Astrocyte of the hippocampus (primary cell): Measurements from ENCODE around the gene FXR2.
A peak's percentile ranks its signal among the peaks of the same experiment; 100 is the strongest.
"Not testable (repeated sequence)": the region's sequence is repeated elsewhere in the genome, so short reads cannot be mapped to it uniquely, and the experiment has no call there.

ENCODE experiments used
- DNase-seq: peaks from one replicate; pipeline ENCODE4 v3.0.0; 2011; ENCODE audit warnings: low read depth, low spot score

The FXR2 gene

DNA sequence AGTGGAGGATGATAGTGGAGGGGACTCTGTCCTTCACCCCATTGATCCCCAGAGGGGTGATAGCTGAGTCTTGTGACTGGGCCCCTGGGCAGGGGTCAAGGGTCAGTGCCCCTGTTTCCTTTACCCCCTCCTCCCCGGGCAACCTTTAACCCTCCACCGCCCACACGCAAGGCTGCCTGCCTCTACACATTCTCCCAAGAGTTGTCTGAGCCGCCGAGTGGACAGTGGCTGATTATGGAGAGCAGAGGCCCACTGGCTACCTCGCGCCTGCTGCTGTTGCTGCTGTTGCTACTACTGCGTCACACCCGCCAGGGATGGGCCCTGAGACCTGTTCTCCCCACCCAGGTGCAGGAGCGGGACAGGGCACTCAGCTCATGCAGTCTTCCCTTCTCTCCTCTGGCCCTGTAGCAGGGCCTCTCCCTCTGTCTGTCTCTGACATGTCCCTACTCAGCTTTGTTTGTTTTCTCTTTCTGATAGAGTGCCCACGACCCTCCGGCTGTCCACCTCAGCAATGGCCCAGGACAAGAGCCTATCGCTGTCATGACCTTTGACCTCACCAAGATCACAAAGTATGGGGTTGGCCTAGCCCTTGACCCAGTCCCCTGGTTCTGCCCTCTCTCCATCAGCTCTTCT, 15.4 kb upstream of the FXR2 start, which contains the start of gene SHBG:
Gene SHBG, plus strand, starts transcription at position 197 of the 633 bp plus-strand sequence. Its CDS starts 38 bp downstream, at position 235.
- no peak for DNase-seq

- peak; percentile 97 for DNase-seq
These were observed 12.8 kb upstream of the FXR2 start, which contains the start of gene SAT2 for GRCh38 chr17:7627250-7628121. TSS of gene SAT2 (minus strand) at chr17:7627821. CDS start at chr17:7627635, 186 bp downstream.

DNA sequence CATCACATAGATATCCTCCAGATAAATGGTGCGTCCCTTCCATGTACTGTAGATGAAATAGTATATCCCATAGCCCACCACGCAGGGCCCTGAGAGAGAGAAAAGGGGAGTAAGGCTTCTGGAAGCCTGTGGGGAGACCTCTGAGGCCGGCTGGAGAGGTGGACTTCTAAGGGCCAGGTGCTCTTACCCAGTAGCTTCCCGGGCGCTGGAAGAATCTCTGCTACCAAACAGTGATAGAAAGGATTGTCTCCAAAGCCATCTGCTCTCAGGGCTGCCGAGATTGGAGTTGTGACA, 12.2 kb upstream of the FXR2 start:
- DNase-seq, result no peak

DNA sequence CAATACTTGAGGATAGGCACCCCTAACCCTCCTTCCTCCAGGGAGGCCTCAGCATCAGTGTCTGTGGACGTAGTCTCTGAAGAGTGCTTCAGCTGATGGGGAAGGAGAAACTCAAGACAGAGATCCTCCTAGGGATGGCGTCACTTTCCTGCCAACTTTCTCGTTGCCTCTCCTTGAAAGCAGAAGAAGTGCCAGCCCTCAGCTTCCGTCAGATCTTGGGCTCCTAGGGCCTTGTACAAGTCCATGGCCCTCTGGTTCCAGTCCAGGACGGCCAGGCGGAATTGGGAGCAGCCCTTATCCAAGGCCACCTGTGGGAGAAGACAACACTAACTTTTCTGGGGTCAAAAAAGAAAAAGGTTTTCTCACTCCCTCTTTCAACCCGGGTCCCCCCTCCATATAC, 11.6 kb upstream of the FXR2 start:
- no peak for DNase-seq

DNA sequence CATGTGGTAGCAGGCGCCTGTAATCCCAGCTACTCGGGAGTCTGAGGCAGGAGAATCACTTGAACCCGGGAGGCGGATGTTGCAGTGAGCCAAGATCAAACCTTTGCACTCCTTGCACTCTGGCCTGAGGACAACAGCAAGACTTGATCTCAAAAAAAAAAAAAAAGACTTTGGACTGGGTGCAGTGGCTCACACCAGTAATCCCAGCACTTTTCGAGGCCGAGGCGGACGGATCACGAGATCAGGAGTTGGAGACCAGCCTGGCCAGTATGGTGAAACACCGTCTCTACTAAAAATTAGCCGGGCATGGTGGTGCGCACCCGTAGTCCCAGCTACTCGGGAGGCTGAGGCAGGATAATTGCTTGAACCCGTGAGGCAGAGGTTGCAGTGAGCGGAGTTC, 11.1 kb upstream of the FXR2 start:
- not testable (repeated sequence) for DNase-seq

- no peak for DNase-seq
These were observed 9.0 kb upstream of the FXR2 start for GRCh38 chr17:7623661-7624060.

DNA sequence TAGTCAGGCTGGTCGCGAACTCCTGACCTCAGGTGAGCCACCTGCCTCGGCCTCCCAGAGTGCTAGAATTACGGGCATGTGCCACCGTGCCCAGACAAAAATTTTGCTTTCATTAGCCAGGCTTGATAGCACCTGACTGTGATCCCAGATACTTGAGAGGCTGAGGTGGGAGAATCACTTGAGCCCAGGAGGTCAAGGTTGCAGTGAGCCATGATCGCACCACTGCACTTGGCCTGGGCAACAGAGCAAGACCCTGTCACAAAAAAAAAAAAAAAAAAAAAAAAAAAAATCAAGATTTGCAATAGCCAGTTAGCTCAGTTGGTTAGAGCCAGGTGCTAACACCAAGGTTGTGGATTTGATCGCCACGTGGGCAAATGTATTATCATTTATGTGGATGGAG, 6.1 kb upstream of the FXR2 start:
- no peak for DNase-seq

DNA sequence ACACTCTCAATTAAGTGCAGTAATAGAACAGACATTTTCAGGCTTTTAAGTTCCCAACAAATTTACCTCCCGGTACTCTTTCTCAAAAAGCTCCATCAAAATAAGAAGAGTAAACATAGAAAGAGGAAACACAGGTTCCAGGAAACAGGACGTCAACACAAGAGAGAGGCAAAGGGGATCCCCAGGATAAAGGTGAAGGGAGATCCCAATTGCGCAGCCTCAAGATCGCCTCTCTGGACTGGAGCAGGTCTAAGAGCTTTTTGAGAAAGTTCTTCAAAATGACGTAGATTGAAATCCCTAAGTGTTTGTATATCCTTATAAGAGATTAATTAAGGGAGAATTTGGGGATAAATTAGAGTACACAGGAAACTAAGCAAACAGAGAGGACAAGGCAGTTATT, 3.9 kb upstream of the FXR2 start:
- no peak for DNase-seq

DNA sequence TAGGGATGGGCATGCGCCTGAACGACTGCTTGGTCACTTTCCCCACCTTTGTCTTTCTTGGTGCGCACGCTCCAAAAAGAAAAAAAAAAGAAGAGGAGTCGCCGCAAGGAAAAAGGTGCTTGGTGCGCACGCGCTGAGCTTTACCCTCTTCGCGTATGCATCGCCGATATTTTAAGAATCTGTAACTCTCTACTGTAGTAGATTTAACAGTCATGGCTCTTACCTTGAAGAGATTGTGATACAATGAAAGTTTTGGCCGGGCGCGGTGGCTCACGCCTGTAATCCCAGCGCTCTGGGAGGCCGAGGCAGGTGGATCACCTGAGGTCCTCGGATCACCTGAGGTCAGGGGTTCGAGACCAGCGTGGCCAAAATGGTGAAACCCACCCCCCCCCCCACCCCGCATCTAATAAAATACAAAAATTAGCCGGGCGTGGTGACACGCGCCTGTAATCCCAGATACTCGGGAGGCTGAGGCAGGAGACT, 609 bp upstream of the FXR2 start:
- no peak for DNase-seq

GRCh38 chr17:7613769-7614424, 800 bp downstream of the FXR2 start:
- peak; percentile 46 for DNase-seq

GRCh38 chr17:7612294-7612640, 2.4 kb downstream of the FXR2 start:
- peak; percentile 37 for DNase-seq

DNA sequence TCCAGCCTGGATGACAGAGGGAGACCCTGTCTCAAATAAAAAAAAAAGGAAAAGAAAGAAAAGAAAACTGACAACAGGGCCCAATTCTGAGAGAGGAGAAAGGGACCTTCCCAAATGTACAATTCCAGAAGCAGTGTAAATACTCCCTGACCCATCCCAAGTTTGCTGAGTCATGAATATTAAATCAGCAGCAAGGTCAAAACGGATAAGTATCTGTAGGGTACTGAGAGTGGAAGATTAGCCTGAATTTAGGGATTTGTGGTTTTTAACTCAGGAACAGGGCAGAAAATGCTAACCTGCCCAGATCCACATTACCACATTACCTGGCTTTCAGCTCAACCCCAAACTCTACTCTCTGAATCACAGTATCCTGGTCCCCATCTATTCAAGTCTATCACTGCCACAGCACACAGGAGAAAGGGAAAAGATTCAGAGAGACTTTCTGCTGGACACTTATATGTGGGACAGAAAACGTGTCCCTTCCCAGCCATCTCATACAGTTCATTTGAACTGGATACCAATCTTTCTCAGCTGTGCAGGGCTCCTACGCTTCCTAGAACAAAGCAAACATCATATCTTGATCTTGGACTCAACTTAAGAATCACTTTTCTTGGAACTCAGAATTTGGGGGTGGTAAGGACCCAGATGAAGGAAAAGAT, 2.9 kb downstream of the FXR2 start:
- peak; percentile 13 for DNase-seq

- no peak for DNase-seq
These were observed 4.1 kb downstream of the FXR2 start for GRCh38 chr17:7610641-7611040.

DNA sequence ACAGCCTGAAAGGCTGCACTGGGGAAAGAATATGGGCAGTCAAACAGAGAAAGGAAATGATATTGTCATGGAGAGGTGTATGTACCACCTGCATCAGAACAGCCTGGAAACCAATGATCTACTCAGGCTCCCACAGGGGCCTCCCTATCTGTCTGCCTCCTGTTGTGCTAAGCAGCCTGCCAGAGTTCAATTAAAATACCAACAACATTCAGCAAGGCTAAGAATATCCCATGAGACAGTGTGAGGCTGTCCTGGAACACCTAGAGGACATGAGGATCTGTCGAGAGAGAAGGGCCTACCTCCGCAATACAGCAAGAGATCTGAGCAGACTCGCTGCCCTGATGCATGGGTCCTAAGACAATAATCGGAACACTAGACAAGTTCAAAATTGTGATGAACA, 8.4 kb downstream of the FXR2 start:
- no peak for DNase-seq

- DNase-seq, result not testable (repeated sequence)
These were observed 17.1 kb downstream of the FXR2 start for GRCh38 chr17:7597561-7597960.

- DNase-seq, result no peak
These were observed 21.4 kb downstream of the FXR2 start for GRCh38 chr17:7593296-7593695.

DNA sequence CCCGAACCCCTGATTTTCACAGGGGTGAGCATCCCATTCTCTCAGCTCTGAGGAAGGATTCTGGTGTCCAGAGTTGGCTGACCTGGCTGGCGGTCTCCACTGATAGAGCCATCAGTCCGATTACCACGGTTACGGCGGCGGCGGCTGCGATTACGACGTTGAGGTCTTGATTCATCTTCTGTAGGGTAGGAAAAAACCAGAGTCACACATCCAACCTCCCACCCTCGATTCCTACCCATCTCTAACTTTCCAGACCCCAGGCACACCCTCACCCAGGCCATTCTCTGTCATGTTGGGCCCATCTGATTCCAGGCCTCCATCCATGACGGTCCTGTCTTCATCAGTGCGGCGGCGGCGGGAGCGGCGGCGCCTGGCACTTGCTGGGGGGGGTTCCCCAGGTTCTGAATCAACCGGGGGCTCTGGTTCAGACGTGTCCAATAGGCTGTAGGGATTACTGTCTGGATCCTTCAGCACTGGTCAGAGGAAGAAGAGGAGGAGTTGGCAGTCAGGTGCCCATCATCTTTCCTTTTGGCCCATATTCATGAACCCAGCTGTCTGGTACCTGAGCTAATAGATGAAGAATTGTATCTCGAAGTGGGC, 22.2 kb downstream of the FXR2 start:
- DNase-seq, result no peak

DNA sequence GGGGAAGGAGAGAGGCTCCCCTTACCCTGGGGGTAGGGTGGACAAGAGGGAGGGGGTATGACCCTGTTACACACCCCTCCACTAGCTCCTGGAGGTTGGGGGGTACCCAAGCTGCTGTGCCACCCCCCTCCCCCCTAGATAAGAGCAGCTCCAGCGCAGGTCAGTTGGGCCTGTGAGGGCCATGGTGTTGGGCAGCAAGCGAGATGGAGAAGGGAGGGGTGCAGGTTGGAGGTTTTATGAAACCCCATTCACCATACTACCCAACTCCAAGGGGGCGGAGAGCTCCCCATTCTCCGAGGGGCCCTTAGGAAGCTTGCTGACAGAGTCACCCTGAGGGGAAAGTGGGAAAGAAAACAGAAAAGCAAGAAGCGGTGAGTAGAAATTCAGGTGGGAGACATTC, 23.1 kb downstream of the FXR2 start:
- DNase-seq, result no peak

DNA sequence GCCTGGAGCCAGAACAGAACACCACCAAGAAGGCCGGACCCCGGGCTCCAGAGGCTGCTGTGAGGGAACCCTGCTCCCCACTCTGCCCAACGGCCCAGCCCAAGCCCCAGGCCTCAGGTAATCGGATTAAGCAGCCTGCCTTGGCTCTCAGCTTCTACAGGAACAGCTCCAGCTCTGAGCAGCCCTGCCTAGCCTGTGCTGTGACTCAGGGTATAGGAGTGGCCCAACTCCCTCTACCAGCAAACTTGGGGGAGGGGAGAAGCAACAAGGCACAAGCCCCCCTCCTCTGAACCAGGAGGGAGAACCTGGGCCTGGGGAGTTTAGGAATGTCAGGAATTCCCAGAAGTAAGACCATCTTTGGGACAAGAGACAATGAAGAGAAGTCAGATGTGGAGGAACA, 24.0 kb downstream of the FXR2 start:
- peak; percentile 86 for DNase-seq

DNA sequence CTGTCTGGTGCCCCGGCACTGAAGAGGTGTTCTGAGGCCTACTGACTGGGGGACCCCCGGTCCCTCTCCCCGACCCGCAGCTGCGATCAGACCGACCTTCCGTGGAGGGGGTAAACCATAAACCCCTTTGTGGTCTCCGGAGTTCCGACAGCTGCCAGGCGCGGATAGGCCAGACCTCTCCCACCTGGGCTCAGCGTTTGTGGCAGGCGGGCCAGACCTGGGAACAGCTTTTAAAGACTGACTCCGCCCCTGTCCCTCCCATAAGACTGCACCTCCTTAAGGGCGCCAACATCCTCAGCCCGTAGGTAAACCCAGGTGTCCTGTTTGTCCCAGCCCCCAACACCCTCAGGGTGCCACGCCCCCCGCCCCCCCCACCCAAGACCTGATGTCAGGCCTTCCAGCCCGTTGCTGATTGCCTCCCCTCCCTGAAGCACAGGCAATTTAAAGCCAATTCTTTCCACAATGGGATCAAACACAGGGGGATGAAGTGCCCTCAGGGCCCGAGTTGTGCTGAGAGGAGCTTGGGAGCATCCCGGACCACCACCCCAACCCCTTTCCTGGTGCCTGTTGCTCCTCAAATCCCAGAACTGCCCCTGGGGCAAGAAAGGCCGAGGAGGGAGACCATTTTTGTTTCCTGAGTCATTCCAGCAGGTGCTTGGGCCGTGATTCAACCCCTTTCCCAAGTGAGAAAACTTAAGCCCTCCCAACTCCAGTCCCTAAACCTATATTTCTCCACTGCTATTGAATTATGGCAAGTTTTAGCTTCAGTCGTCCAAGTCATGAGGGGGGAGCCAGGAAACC, 24.6 kb downstream of the FXR2 start, which contains the start of gene SOX15:
Gene SOX15, minus strand, starts transcription at position 204 of the 801 bp plus-strand sequence. CDS start 418 bp downstream, outside the sequence.
- peak; percentile 53 for DNase-seq
